GM12865 (cell line): ENCODE measurements around the gene TXNDC2.

Experiments
- DNase-seq: peaks from one replicate; pipeline ENCODE4 v3.0.0; 2010; ENCODE audit warnings: low read depth
- H3K4me3 ChIP-seq: 2 replicates; pipeline ENCODE4 v1.5.1; 2011; ENCODE audit warnings: mild to moderate bottlenecking, low read depth, low read length, control low read depth
- TF ChIP-seq, protein P1 (sequence below): IDR thresholded peaks from 2 replicates; pipeline ENCODE4 v1.5.1; 2011; ENCODE audit warnings: low read length, control low read depth, low read depth, inconsistent platforms; ENCODE audit not compliant: insufficient read depth; ENCODE audit errors: missing control alignments

The TXNDC2 gene

DNA sequence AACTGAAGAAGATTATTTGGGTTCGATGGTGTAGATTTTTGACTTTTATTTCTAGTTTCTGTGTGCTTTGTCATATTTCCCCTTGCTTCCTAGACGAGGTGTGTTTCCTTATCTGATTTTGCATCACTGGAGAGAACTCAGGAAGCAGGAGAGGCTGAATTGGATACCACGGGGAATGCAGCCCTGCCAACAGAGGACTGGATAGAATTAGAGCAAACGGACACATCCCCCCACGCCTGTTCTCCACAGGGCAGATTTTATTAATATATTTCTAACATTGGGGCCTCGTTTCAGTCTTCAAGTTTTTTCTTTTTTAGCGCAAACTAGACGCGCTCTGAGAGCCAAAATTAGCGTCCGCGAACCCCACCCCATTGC, 27.4 kb downstream of the TXNDC2 start:
- peak overlapping the region; percentile 68 for H3K4me3 ChIP-seq
- TF ChIP-seq, protein P1, sequence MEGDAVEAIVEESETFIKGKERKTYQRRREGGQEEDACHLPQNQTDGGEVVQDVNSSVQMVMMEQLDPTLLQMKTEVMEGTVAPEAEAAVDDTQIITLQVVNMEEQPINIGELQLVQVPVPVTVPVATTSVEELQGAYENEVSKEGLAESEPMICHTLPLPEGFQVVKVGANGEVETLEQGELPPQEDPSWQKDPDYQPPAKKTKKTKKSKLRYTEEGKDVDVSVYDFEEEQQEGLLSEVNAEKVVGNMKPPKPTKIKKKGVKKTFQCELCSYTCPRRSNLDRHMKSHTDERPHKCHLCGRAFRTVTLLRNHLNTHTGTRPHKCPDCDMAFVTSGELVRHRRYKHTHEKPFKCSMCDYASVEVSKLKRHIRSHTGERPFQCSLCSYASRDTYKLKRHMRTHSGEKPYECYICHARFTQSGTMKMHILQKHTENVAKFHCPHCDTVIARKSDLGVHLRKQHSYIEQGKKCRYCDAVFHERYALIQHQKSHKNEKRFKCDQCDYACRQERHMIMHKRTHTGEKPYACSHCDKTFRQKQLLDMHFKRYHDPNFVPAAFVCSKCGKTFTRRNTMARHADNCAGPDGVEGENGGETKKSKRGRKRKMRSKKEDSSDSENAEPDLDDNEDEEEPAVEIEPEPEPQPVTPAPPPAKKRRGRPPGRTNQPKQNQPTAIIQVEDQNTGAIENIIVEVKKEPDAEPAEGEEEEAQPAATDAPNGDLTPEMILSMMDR, result no peak
- DNase-seq, result no peak

DNA sequence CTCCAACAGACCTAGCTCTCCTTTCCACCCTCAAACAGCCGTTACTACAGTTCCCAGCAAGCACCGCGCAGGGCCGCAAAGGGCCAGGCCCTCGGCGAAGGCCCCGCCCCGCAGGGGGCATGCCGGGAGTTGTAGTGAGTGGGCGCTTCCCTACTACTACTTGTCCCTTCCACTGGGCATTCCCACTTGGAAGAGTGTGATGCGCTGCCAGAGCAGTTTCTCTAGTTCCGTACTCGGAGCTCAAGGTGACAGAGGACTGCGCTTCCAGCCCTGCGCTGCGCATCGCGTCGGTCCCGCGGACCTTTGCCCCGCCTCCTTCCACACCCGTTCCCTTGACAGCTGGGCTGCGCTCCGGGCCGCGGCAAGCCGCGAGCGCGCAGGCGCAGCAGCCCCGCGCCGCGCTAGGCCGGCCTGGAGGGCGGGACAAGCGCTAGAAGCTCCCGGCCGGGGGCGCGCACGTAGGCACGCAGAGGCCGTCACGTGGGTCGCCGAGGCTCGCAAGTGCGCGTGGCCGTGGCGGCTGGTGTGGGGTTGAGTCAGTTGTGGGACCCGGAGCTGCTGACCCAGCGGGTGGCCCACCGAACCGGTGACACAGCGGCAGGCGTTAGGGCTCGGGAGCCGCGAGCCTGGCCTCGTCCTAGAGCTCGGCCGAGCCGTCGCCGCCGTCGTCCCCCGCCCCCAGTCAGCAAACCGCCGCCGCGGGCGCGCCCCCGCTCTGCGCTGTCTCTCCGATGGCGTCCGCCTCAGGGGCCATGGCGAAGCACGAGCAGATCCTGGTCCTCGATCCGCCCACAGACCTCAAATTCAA, 28.0 kb downstream of the TXNDC2 start, which contains the start of gene VAPA:
Gene VAPA, plus strand, starts transcription at position 491 of the 808 bp plus-strand sequence. Its CDS starts 241 bp downstream, at position 732.
- TF ChIP-seq, protein P1, result no peak
- DNase-seq, result peak; percentile 98
- H3K4me3 ChIP-seq, result peak within 1 kb of the TSS; percentile 88

DNA sequence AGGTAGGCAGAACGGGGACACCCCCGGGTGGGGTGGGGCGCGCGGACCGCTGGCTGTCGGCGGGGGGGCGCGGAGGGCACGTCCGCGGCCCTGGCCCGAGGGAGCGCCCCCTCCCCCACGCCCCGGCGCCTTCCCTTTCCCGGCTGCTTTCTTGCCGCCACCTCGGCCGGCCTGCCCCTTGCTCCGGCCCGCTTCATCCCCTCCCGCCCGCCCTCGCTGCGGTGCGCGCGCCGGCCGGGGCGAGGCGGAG, 28.5 kb downstream of the TXNDC2 start:
- H3K4me3 ChIP-seq, result peak overlapping the region; percentile 68
- no peak for DNase-seq
- TF ChIP-seq, protein P1, result no peak

DNA sequence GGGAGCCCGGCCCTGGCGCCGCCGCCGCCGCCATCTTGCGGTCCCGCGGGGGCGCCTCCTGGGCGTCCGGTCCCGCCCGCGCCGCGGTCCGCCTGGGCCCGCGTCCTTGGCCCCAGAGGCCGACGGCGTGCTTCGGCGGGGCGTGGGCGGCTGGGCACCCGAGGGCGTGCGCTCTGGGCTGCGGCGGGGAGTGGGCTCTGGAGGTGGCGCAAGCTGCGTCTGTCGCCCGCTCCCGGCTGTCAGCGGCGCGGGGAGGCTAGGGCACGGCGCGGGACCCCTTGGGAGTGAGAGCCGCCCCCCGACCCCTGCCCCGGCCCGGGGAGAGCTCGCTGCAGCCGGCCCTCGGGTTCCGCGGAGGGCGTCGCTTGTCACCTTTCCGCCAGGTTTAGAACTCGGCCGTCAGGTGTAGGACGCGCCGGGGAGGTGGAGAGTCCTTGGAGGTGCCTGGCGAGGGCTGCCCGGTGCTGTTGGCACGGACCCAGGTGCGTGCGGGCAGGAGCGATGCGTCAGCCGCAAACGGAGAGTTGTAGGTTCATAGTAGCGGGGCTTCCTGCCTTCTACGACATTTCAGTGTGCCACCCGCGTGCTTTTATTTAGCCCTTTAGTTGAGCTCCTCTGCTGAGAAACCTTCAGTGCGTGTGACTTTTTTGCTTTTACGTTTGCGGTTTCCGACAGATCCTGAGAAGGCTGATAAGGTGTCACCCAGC, 29.0 kb downstream of the TXNDC2 start:
- H3K4me3 ChIP-seq, result peak overlapping the region; percentile 88
- DNase-seq, result peak; percentile 78
- TF ChIP-seq, protein P1, result no peak

DNA sequence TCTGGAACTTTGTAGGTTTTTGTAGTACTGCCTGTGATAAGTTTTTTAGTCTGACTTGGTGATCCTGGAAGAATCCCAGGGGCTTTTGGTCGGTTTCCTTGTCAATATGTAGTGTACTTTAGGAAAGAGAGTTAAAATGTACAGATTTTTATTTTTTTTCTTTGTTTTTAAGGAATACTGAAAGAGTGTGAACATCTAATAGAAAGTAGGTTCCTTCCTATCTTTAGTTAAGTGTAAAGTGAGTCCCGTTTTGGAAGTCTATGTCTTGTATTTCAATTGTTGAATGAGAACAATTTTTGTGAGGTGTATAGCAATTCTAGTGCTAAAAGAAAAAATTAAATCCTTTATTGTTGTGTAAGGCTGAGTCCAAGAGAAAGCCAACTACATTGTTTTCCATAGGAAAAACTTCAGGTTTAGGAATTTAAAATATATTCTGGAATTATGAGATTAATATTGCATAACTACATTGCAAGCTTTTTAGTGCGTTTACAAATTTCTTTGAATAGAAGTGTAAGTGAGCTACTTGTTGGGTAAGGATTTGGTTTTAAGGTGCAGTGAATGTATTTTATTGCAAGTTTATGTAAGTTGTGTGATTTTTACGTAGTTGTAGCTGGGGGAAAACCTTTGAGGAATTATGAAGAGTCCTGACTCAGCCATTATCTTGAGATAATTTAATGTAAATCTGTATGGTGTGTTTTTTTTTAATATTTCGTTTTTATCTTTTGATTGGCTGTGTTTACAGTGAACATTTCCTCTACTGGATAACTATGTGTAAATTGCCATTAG, 29.7 kb downstream of the TXNDC2 start:
- no peak for DNase-seq
- TF ChIP-seq, protein P1, result no peak
- H3K4me3 ChIP-seq, result peak overlapping the region; percentile 88

DNA sequence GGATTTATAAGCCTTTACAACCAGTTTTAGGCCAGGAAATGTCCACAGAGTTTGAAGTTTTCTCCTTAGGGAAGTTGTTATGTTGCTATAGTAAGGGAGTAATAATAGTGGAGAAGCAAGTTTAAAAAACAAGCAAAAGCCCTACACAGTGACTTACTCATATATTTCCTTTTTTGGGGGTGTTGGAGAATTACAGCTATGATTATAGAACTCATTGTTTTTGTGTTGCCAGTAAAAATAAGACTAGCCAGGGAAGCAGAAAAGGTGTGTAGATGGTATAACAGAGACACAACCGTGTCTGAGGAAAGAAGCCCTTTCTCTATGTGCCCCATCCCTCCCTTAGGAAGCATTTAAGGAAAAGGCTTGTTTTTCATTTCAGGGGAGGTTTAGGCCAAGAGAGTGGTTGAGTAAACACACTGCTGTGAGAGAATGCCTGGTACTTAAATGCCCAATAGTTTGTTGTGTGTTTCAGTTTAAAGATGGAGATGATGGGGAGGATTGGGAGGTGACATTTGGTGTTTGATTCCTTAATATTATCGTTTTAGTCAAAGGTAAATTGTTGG, 30.4 kb downstream of the TXNDC2 start:
- TF ChIP-seq, protein P1, result no peak
- H3K4me3 ChIP-seq, result peak overlapping the region; percentile 88
- DNase-seq, result no peak
